SIG-M5 treated with dmso at 0.1 percent for 504 hours (cell line): ENCODE data around the gene YWHAB.
A peak's percentile ranks its signal among the peaks of the same experiment; 100 is the strongest.

Experiments
- DNase-seq: peaks from one replicate; lab custom pipeline; 2025; ENCODE audit not compliant: unreplicated experiment; lab: John Stamatoyannopoulos, UW

The YWHAB gene

GRCh38 chr20:44911264-44911921 is 25.9 kb downstream of the YWHAB start:
- DNase-seq, result peak; percentile 42

DNA sequence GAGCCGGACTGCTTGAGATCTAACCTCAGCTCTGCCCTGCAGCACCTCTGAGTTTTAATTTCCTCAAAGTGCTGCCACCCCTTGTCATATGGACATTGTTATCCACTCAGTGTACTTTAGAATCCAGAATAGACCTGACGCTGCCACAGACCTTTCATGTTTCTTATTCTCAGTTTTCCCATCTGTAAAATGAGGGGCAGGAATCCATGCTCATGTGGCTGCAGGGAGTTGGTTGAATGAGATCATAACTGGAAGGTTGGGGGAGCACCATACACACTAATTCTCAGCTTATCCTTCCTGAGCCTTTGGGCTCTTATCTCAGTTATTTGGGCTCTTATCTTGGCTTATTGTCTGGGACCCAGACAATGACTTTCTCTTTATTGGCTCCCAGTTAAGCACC is 26.7 kb downstream of the YWHAB start:
- no peak for DNase-seq

DNA sequence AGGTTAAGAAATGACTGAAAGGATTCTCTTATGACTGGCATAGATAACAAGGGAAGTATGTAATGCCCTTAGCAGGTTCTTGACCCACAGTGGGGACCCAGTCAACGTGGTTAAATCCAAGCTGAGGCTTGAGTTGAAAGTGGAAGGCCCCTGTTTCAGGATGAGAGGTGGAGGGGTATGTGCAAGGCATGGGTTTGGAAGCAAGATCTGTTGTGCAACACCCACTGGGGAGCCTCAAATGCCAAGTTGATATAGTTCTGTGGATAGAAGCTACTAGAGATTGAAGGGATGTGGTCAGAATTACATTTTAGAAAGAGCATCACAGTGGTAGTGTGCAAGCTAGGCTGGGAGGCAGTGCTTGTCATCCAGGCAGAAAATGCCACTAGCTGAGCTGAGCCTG is 29.4 kb downstream of the YWHAB start:
- peak; percentile 11 for DNase-seq

DNA sequence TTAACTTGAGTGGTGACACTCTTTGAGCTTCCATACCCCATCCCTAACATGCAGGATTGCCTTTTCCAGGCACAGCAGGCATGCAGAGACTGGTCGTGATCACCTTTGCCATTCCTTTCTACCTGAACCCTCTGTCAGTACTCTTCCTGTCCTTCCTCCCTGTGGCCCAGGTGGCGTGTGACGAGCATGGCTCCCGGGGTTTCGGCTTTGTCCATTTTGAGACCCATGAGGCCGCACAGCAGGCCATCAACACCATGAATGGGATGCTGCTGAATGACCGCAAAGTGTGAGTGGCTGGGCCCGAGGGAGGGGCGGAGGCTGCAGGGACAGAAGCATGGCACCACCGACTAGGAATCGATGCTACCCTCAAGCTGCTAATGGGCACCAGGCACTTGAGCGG is 31.1 kb downstream of the YWHAB start:
- DNase-seq, result no peak

DNA sequence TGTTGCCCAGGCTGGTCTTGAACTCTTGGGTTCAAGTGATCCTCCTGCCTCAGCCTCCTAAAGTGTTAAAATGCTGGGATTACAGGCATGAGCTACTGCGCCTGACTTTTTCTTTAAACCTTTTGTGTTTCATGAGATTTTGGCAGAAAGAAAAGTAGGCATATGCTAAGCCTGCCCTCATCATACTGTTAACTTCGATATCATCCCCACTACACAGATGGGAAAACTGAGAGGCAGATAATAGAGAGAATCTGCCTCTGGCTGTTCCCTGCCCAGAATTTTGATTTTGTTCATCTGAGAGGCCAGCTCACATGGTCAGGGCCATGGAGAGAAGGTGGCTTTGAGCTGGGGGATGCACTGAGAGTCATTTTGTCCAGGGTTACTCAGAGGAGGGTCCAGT is 31.9 kb downstream of the YWHAB start:
- DNase-seq, result no peak

- no peak for DNase-seq
These were observed 32.8 kb downstream of the YWHAB start for GRCh38 chr20:44918342-44918741.

DNA sequence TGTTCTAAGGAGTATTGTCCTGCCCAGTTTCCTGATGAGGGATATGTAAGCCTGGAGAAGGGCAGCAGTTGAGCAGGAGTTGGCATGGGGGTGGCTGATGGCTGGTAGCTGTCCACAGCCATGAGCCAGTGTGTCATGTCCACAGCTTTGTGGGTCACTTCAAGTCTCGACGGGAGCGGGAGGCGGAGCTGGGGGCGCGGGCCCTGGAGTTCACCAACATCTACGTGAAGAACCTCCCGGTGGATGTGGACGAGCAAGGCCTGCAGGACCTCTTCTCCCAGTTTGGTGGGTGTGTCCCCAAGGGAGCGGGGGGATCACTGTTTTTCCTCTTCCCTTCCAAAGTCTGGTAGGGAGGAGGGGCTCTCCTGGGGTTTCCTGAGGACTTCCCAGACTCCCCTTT is 33.3 kb downstream of the YWHAB start:
- DNase-seq, result no peak

DNA sequence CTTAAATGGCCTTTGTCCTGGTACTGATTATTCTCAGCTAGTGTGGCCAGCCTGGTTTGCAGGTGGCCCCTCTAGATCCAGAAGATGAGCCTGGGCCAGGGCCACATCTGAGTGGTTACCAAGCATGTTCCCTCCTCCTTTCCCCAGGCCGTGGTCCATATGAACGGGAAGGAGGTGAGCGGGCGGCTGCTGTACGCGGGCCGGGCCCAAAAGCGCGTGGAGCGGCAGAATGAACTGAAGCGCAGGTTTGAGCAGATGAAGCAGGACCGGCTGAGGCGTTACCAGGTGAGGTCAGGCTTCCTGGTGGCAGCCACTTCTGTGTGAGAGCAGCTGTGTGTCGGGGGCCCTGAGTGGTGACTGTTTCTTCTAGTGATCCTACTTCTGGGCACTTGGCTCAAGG is 35.9 kb downstream of the YWHAB start:
- no peak for DNase-seq

DNA sequence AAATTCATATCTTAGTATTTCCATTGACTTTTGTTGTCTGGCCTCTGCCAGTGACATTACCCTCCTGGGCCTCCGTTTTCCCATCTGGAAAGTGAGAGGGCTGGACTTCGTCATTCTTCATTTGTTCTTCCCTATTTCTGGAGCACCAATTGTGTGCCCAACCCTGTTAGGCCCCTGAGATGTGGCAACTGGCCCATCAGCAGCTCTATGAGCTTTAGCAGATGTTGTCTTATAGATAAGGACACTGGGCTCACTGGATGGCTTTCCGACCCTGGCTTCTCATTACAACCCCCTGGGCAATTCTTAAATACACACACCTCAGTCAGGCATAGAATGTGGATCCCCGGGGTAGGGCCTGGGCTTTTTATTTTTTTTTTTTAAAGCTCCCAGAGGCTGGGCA is 39.0 kb downstream of the YWHAB start:
- DNase-seq, result no peak

GRCh38 chr20:44928595-44928994 is 43.1 kb downstream of the YWHAB start:
- DNase-seq, result no peak

DNA sequence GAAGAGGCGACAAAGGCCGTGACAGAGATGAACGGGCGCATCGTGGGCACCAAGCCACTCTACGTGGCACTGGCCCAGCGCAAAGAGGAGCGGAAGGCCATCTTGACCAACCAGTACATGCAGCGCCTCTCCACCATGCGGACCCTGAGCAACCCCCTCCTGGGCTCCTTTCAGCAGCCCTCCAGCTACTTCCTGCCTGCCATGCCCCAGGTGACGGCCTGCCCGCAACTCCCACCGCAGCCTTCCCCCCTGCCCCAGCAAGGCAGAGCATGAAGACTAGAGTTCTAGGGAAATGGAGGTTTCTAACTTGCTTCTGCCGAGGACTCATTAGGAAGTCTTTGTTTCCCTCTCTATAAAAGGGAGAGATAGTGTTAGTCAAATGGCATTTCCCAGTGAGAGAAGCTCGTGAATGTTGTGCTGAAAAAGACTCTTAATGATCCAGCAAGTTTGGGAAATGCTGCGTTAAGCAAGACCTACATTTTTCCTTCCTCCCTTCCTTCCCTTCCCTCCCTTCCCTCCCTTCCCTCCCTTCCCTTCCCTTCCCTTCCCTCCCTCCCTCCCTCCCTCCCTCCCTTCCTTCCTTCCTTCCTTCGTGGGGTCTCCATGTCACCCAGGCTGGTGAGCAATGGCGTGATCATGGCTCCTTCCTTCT is 45.1 kb downstream of the YWHAB start:
- DNase-seq, result no peak

DNA sequence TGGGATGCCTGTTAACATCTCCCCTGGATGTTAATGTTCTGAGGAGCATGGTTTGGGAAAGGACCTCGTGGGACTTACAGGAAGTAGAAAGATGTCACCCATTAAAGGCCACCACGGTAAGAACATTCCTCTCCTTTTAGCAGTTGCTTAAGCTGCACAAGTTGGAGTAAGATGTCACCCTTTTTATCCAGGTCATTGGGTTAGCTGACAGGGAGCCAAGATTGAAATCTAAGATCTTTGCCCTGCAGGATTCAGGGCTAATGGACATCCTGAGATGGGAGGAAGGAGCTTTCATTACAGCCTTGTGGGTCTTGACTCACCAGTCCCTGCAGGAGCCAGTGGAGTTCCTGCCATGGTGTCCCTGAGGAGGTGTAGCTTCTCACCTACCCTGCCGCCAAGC is 46.4 kb downstream of the YWHAB start:
- no peak for DNase-seq

DNA sequence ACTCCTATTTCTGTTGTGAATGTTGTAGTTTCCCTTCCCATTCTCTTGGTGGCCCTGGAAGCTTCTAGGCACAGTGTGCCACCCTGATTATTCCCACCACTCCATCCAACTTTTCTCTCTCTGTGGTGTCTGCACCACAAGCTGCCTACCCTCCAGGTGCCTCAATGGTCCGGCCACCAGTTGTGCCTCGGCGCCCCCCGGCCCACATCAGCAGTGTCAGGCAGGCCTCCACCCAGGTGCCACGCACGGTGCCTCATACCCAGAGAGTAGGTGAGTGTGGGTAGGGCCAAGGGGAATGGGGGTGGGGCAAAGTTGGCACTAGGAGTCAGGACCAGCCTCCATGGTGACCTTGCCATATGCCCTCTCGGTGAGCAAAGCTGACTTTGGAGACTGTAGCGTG is 47.4 kb downstream of the YWHAB start:
- DNase-seq, result no peak

DNA sequence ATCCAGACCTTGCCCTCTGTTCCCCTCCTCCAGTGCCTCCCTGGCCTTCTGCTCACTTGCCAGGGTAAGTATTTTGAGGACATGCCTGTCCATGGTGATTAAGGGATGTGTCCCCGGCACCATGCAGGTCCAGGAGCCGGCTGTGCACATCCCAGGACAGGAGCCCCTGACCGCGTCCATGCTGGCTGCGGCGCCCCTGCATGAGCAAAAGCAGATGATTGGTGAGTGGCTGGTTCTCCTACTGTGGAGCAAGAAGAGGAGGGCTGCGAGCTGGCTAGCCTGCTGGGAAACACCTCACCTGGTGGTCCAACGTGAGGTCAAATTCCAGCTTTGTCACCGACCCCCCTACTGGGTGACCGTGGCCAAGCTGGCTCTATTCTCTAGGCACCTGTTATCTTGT is 51.0 kb downstream of the YWHAB start:
- no peak for DNase-seq

- no peak for DNase-seq
These were observed 53.1 kb downstream of the YWHAB start for GRCh38 chr20:44938637-44939036.

GRCh38 chr20:44941120-44941691 is 55.7 kb downstream of the YWHAB start:
- no peak for DNase-seq

DNA sequence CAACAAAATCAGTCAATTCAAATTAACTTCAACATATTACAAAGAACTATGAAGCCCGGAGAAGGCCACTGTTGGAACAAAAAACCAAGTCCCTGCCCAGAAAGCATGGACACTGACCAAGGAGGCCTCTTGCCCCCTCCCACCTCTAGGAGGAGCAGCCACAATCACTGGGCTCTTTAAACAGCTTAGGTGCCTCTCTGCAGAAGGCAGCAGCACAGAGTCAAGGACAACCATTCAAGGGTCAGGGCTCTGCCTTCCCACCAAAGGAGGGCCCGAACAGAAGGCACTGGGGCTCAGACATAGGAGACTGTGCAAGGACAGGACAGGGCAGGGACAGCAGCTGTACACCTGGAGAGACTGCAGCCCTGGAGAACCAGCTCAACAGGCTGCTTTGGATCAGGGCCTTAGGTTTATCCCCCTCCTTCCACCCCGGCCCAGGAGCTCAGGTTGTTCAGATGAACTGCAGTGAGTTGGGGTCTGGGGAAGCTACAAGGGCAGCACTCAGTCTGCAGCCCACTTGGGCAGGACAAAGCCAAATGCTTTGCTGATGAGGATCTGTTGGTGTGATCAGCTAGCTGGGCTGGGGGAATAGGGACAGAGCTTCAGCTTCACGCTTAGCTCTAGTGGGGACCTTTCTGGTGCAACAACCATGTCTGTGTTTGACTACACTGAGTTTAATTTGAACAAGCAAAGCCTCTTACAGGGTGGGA is 56.9 kb downstream of the YWHAB start:
- no peak for DNase-seq

- DNase-seq, result no peak
These were observed 58.3 kb downstream of the YWHAB start for GRCh38 chr20:44943828-44944227.

GRCh38 chr20:44945261-44945660 is 59.8 kb downstream of the YWHAB start:
- DNase-seq, result no peak

GRCh38 chr20:44946271-44946852 is 60.9 kb downstream of the YWHAB start:
- no peak for DNase-seq

DNA sequence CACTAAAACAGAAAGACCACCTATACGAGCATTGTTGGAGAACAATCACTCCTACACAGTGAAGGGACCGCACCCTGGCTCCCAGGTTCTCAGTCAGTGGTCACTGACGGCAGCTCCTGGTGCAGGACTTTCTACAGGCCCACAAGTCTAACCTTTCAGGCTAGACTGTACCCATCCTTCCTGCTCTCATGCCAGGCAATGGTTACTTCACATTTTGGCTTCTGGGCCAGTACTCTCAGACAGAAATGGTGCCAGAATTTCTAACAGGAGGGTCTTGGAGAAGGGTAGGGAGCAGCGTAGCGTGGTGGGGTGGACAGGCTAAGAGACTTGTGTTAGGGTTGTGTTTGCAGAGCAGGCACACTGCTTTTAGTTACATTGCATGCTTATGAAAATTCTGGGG is 62.6 kb downstream of the YWHAB start:
- no peak for DNase-seq

DNA sequence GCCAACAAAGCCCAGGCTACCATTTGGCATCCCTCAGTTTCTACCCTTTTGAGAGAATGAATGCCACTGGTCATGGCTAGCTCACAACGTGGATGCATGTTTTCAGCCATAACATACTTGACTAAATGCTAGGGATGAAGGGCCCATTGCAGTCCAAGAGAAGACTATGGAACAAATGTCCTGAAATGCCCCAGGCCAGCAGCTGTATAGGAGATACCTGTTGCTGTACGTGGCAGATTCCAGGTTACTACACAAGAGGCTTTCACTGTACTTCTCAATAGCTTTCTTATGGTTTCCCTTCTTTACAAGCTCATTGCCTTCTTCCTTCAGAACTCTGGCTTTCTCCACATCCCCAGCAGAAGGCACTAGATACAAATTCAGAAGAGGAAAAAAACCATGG is 63.0 kb downstream of the YWHAB start:
- DNase-seq, result no peak
